K562 (cell line): Measurements from ENCODE around the gene KNG1. TPM values are rescaled to one million over a fixed set of nuclear protein-coding genes. Genes with fewer than 3 reads are reported as not detected.

Experiments used
- ETV5 ChIP-seq: sonication (generic); formaldehyde crosslinking; IDR thresholded peaks from 2 replicates; pipeline ENCODE4 v1.4.0; 2020; ENCODE audit warnings: low read depth, mild to moderate bottlenecking, missing genetic modification reagents
- KAT8 ChIP-seq: fragments of 450-650 bp; IDR thresholded peaks from 2 replicates; pipeline ENCODE4 v1.6.1; 2016; ENCODE audit warnings: low read depth, mild to moderate bottlenecking
- KLF16 ChIP-seq: IDR thresholded peaks from 2 replicates; pipeline ENCODE4 v1.6.1; 2016; ENCODE audit warnings: antibody characterized with exemption
- SMARCB1 ChIP-seq: IDR thresholded peaks from 2 replicates; pipeline ENCODE4 v1.6.1; 2011; ENCODE audit warnings: improper control_type of control experiment, low read depth; ENCODE audit not compliant: insufficient read length
- TEAD4 ChIP-seq, 2 experiments: sonication (generic) in 1 of 2; formaldehyde crosslinking in 1 of 2; IDR thresholded peaks; 2 replicates each; pipeline versions ENCODE4 v1.6.1 to v1.8.0; 2012 to 2022; ENCODE audit warnings: borderline replicate concordance in 1 of 2, inconsistent platforms in 1 of 2, low read length in 1 of 2, mild to moderate bottlenecking in 1 of 2, missing genetic modification reagents in 1 of 2
- U2AF2 ChIP-seq: fragments of 200-400 bp; formaldehyde crosslinking; optimal IDR thresholded peaks from 2 replicates; pipeline ENCODE3; 2017; ENCODE audit warnings: low read depth, mild to moderate bottlenecking, low read length
- ZC3H11A ChIP-seq: IDR thresholded peaks from 2 replicates; pipeline ENCODE4 v1.6.1; 2012; ENCODE audit warnings: low read depth, low read length, improper control_type of control experiment
- ZNF354B ChIP-seq: fragments of 250-450 bp; sonication (Bioruptor Pico); IDR thresholded peaks from 2 replicates; pipeline ENCODE4 v1.4.0; 2020
- ZNF561 ChIP-seq: fragments of 450-650 bp; formaldehyde crosslinking; conservative IDR thresholded peaks from 2 replicates; pipeline ENCODE4 v1.4.0; 2020; ENCODE audit warnings: mild to moderate bottlenecking, moderate library complexity
- ZNF76 ChIP-seq: fragments of 250-450 bp; sonication (Bioruptor Pico); IDR thresholded peaks from 2 replicates; pipeline ENCODE4 v1.4.0; 2020; ENCODE audit warnings: mild to moderate bottlenecking, moderate library complexity, borderline replicate concordance
- polyA plus RNA-seq, 8 experiments: library from polyadenylated mRNA; depleted of rRNA in 4 of 8; stranded (reverse) in 5 of 8; unstranded in 3 of 8; fragments of >200 nt; fragmentation: Nextera tagmentation in 2 of 8; fragmentation: Illumina TruSeq in 1 of 8; extraction: Ambion mirVana in 2 of 8; extraction: Trizol in 1 of 8; gene quantifications; 2 replicates each; pipeline versions ENCODE4 v1.2.1 to v1.2.3, GENCODE V29; 2011 to 2014; ENCODE audit warnings: inconsistent platforms in 1 of 8, missing spikeins in 1 of 8
- total RNA-seq, 7 experiments: library from RNA; depleted of rRNA in 6 of 7; stranded (reverse); fragments of >200 nt in 6 of 7; fragmentation: Illumina TruSeq in 2 of 7; extraction: Trizol in 2 of 7; gene quantifications; 2 replicates each; pipeline versions ENCODE4 v1.2.1 to v1.2.3, GENCODE V29; 2011 to 2021; ENCODE audit warnings: low replicate concordance in 1 of 7
- TF ChIP-seq, protein P1 (sequence below), 2 experiments: fragments of 450-650 bp; IDR thresholded peaks; 2 replicates each; pipeline ENCODE4 v1.6.1; 2018; ENCODE audit warnings: mild to moderate bottlenecking in 2 of 2, low read depth in 1 of 2; ENCODE audit not compliant: partially characterized antibody in 2 of 2
- TF ChIP-seq, protein P2 (sequence below): fragments of 250-450 bp; sonication (Bioruptor Pico); IDR thresholded peaks from 2 replicates; pipeline ENCODE4 v1.5.0; 2020; ENCODE audit warnings: mild to moderate bottlenecking
- TF ChIP-seq, protein P3 (sequence below): fragments of 250-450 bp; sonication (Bioruptor Pico); IDR thresholded peaks from 2 replicates; pipeline ENCODE4 v1.8.0; 2021; ENCODE audit warnings: borderline replicate concordance, mild to moderate bottlenecking, moderate library complexity; ENCODE audit not compliant: poor library complexity, severe bottlenecking
- TF ChIP-seq, protein P4 (sequence below): fragments of 450-650 bp; IDR thresholded peaks from 2 replicates; pipeline ENCODE4 v1.6.1; 2016; ENCODE audit warnings: borderline replicate concordance
- TF ChIP-seq, protein P5 (sequence below): fragments of 450-650 bp; formaldehyde crosslinking; IDR thresholded peaks from 2 replicates; pipeline ENCODE4 v1.4.0; 2020; ENCODE audit warnings: mild to moderate bottlenecking
- TF ChIP-seq, protein P6 (sequence below): fragments of 450-650 bp; IDR thresholded peaks from 2 replicates; pipeline ENCODE4 v1.6.1; 2017; ENCODE audit warnings: mild to moderate bottlenecking, moderate library complexity

The KNG1 gene
- total and polyA plus RNA-seq, 9 of the 15 experiments (the other 6 are each of a cell fraction or from before 2014, with no cell fraction given) = 0.09 TPM; not detected in 8

DNA sequence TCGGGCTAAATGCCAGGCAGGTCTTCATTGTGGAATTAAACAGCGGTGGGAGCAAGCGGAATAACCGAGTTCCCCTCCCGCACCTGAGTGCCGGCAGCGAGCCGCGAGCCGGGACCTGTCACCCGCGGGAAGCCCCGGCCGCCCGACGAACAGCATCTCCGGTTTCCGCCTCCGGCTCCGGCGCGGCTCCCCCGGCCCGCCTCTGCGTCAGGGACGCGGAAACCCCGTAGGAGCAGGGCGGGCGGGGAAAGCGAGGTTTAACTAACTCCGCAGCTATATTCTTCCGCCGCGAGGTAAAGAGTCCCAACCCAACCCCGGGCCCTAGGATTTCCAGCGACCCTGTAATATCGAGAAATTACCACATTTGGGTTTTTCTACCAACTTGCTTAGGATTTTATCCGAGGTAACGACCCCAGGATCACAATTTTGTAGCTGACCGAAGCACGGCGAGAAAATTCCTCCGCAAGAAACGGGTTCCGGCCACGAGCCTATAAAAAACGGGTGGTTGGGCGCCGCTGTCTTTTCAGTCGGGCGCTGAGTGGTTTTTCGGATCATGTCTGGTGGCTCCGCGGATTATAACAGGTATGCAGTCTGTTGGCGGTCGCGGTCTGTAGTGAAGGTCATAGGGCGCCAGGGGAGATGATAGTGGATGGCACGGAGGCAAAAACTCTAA, 66.0 kb downstream of the KNG1 start, which contains the start of gene EIF4A2 (continued):
- TF ChIP-seq, protein P1, sequence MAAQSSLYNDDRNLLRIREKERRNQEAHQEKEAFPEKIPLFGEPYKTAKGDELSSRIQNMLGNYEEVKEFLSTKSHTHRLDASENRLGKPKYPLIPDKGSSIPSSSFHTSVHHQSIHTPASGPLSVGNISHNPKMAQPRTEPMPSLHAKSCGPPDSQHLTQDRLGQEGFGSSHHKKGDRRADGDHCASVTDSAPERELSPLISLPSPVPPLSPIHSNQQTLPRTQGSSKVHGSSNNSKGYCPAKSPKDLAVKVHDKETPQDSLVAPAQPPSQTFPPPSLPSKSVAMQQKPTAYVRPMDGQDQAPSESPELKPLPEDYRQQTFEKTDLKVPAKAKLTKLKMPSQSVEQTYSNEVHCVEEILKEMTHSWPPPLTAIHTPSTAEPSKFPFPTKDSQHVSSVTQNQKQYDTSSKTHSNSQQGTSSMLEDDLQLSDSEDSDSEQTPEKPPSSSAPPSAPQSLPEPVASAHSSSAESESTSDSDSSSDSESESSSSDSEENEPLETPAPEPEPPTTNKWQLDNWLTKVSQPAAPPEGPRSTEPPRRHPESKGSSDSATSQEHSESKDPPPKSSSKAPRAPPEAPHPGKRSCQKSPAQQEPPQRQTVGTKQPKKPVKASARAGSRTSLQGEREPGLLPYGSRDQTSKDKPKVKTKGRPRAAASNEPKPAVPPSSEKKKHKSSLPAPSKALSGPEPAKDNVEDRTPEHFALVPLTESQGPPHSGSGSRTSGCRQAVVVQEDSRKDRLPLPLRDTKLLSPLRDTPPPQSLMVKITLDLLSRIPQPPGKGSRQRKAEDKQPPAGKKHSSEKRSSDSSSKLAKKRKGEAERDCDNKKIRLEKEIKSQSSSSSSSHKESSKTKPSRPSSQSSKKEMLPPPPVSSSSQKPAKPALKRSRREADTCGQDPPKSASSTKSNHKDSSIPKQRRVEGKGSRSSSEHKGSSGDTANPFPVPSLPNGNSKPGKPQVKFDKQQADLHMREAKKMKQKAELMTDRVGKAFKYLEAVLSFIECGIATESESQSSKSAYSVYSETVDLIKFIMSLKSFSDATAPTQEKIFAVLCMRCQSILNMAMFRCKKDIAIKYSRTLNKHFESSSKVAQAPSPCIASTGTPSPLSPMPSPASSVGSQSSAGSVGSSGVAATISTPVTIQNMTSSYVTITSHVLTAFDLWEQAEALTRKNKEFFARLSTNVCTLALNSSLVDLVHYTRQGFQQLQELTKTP (IDR thresholded peaks at IDR 0.05; ENCODE audit: low read depth in 1 of 2, partially characterized antibody in 2 of 2) = peak; percentile 71 to 94
- TF ChIP-seq, protein P2, sequence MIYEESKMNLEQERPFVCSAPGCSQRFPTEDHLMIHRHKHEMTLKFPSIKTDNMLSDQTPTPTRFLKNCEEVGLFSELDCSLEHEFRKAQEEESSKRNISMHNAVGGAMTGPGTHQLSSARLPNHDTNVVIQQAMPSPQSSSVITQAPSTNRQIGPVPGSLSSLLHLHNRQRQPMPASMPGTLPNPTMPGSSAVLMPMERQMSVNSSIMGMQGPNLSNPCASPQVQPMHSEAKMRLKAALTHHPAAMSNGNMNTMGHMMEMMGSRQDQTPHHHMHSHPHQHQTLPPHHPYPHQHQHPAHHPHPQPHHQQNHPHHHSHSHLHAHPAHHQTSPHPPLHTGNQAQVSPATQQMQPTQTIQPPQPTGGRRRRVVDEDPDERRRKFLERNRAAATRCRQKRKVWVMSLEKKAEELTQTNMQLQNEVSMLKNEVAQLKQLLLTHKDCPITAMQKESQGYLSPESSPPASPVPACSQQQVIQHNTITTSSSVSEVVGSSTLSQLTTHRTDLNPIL (CRISPR knock-in tag) = no peak
- TF ChIP-seq, protein P3, sequence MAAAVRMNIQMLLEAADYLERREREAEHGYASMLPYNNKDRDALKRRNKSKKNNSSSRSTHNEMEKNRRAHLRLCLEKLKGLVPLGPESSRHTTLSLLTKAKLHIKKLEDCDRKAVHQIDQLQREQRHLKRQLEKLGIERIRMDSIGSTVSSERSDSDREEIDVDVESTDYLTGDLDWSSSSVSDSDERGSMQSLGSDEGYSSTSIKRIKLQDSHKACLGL (CRISPR knock-in tag) = no peak
- TF ChIP-seq ZNF76 (CRISPR knock-in tag) (no peak), ZNF354B (CRISPR knock-in tag) (no peak), ETV5 (CRISPR knock-in tag) (peak; percentile 87), SMARCB1 (no peak), KAT8 (no peak), ZNF561 (no peak), ZC3H11A (no peak), KLF16 (no peak), TEAD4 (IDR thresholded peaks at IDR 0.05; ENCODE audit: low read length) (peak; percentile 69), TEAD4 (CRISPR knock-in tag; IDR thresholded peaks at IDR 0.05; ENCODE audit: borderline replicate concordance) (no peak), U2AF2 (no peak)
- TF ChIP-seq, protein P4, sequence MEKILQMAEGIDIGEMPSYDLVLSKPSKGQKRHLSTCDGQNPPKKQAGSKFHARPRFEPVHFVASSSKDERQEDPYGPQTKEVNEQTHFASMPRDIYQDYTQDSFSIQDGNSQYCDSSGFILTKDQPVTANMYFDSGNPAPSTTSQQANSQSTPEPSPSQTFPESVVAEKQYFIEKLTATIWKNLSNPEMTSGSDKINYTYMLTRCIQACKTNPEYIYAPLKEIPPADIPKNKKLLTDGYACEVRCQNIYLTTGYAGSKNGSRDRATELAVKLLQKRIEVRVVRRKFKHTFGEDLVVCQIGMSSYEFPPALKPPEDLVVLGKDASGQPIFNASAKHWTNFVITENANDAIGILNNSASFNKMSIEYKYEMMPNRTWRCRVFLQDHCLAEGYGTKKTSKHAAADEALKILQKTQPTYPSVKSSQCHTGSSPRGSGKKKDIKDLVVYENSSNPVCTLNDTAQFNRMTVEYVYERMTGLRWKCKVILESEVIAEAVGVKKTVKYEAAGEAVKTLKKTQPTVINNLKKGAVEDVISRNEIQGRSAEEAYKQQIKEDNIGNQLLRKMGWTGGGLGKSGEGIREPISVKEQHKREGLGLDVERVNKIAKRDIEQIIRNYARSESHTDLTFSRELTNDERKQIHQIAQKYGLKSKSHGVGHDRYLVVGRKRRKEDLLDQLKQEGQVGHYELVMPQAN = peak; percentile 73; the same call in 1 of the 2 replicates
- TF ChIP-seq, protein P5, sequence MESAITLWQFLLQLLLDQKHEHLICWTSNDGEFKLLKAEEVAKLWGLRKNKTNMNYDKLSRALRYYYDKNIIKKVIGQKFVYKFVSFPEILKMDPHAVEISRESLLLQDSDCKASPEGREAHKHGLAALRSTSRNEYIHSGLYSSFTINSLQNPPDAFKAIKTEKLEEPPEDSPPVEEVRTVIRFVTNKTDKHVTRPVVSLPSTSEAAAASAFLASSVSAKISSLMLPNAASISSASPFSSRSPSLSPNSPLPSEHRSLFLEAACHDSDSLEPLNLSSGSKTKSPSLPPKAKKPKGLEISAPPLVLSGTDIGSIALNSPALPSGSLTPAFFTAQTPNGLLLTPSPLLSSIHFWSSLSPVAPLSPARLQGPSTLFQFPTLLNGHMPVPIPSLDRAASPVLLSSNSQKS = no peak
- TF ChIP-seq, protein P6, sequence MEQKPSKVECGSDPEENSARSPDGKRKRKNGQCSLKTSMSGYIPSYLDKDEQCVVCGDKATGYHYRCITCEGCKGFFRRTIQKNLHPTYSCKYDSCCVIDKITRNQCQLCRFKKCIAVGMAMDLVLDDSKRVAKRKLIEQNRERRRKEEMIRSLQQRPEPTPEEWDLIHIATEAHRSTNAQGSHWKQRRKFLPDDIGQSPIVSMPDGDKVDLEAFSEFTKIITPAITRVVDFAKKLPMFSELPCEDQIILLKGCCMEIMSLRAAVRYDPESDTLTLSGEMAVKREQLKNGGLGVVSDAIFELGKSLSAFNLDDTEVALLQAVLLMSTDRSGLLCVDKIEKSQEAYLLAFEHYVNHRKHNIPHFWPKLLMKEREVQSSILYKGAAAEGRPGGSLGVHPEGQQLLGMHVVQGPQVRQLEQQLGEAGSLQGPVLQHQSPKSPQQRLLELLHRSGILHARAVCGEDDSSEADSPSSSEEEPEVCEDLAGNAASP = no peak
